T-helper 1 cell treated with Interleukin-12 subunit alpha and Interleukin-12 subunit beta and Interleukin-4 antibody, amounts not matched to agents 30 ng/mL and 1 ng/mL, for 36 hours (primary cell): Measurements from ENCODE around the gene IL1R2. TPM values are rescaled to one million over a fixed set of nuclear protein-coding genes. Genes with fewer than 3 reads are reported as not detected.

Experiments
- intact Hi-C: fragments of 100-400 bp; cut with micrococcal nuclease; formaldehyde crosslinking; loops from one replicate; pipeline ENCODE4 v1.15.1; 2024
- total RNA-seq: library from RNA; stranded (reverse); gene quantifications from 2 replicates; pipeline ENCODE4 v1.2.3, GENCODE V29; 2022

Gene IL1R2
- total RNA-seq, 1 donor from 2014 or later = 1.4 TPM

GRCh38 chr2:101975171-101975870 lies 16.4 kb upstream of the IL1R2 start:
- intact Hi-C loops = no loop called here

GRCh38 chr2:101976891-101977290 lies 14.9 kb upstream of the IL1R2 start:
- intact Hi-C loops = no loop called here

GRCh38 chr2:101980368-101980767 lies 11.4 kb upstream of the IL1R2 start:
- intact Hi-C loops = no loop called here

GRCh38 chr2:101981066-101981465 lies 10.7 kb upstream of the IL1R2 start:
- intact Hi-C loops = no loop called here

- intact Hi-C loops = no loop called here
Observed at GRCh38 chr2:101981504-101981903, 10.3 kb upstream of the IL1R2 start.

GRCh38 chr2:101982495-101983029 lies 9.2 kb upstream of the IL1R2 start:
- intact Hi-C loops = no loop called here

- intact Hi-C loops = no loop called here
Observed at GRCh38 chr2:101983486-101983885, 8.3 kb upstream of the IL1R2 start.

- intact Hi-C loops = no loop called here
Observed at GRCh38 chr2:101983928-101984327, 7.8 kb upstream of the IL1R2 start.

GRCh38 chr2:101984656-101985055 lies 7.1 kb upstream of the IL1R2 start:
- intact Hi-C loops = no loop called here

- intact Hi-C loops = no loop called here
Observed at GRCh38 chr2:101985101-101985792, 6.5 kb upstream of the IL1R2 start.

- intact Hi-C loops = no loop called here
Observed at GRCh38 chr2:101985793-101986164, 6.0 kb upstream of the IL1R2 start.

GRCh38 chr2:101986376-101986775 lies 5.4 kb upstream of the IL1R2 start:
- intact Hi-C loops = no loop called here

- intact Hi-C loops = no loop called here
Observed at GRCh38 chr2:101986804-101987740, 4.7 kb upstream of the IL1R2 start.

- intact Hi-C loops = no loop called here
Observed at GRCh38 chr2:101987832-101988231, 3.9 kb upstream of the IL1R2 start.

GRCh38 chr2:101988541-101988940 lies 3.2 kb upstream of the IL1R2 start:
- intact Hi-C loops = no loop called here

- intact Hi-C loops = no loop called here
Observed at GRCh38 chr2:101989740-101990460, 1.9 kb upstream of the IL1R2 start.

GRCh38 chr2:101993772-101994171 lies 2.0 kb downstream of the IL1R2 start:
- intact Hi-C loops = no loop called here

GRCh38 chr2:101995019-101995418 lies 3.3 kb downstream of the IL1R2 start:
- intact Hi-C loops = no loop called here

- intact Hi-C loops = no loop called here
Observed at GRCh38 chr2:101995804-101996203, 4.0 kb downstream of the IL1R2 start.

GRCh38 chr2:101998556-101998895 lies 6.8 kb downstream of the IL1R2 start:
- intact Hi-C loops = no loop called here
